Panc1 (cell line): ENCODE data around the gene GULP1. TPM values are rescaled to one million over a fixed set of nuclear protein-coding genes. Genes with fewer than 3 reads are reported as not detected.
A peak's percentile ranks its signal among the peaks of the same experiment; 100 is the strongest.

Experiments used
- ATAC-seq: fragments of 200-7000 bp; cut with Tn5 transposase; 2 replicates; pipeline ENCODE4 v1.9.1; 2020; ENCODE audit warnings: mild to moderate bottlenecking, moderate library complexity
- BruUV-seq: library from RNA; stranded (reverse); fragments of 400-500 nt; replicated peaks from 2 replicates; lab custom pipeline; 2021; lab: Mats Ljungman, UMichigan
- CTCF ChIA-PET: fragments of 300-600 bp; sonication (Branson Sonifier 250); formaldehyde crosslinking; loops from one replicate; lab custom pipeline; 2022; ENCODE audit warnings: antibody characterized with exemption; lab: Charles Lee
- POLR2A ChIA-PET: fragments of 300-600 bp; sonication (Branson Sonifier 250); formaldehyde crosslinking; loops from one replicate; lab custom pipeline; 2022; ENCODE audit warnings: antibody characterized with exemption; lab: Charles Lee
- DNase-seq: peaks from one replicate; pipeline ENCODE4 v3.0.0-alpha.2; 2010; ENCODE audit warnings: low read depth, low spot score
- H3K27ac ChIP-seq: 2 replicates; pipeline ENCODE4 v1.5.1; 2011; ENCODE audit warnings: mild to moderate bottlenecking, low read length, inconsistent platforms
- H3K27me3 ChIP-seq: fragments of 200-500 bp; sonication (Bioruptor generic); 2 replicates; pipeline ENCODE4 v1.6.0; 2014; ENCODE audit warnings: low read length, inconsistent platforms; ENCODE audit not compliant: control insufficient read depth, insufficient read depth
- H3K36me3 ChIP-seq: fragments of 200-500 bp; sonication (Bioruptor generic); 2 replicates; pipeline ENCODE4 v1.5.1; 2014; ENCODE audit warnings: inconsistent platforms, mild to moderate bottlenecking, low read length, moderate library complexity; ENCODE audit not compliant: control insufficient read depth, insufficient read depth
- H3K4me1 ChIP-seq: 2 replicates; pipeline ENCODE4 v1.5.1; 2011; ENCODE audit warnings: inconsistent platforms, mild to moderate bottlenecking, low read length, moderate library complexity; ENCODE audit not compliant: control insufficient read depth, insufficient read depth
- H3K4me3 ChIP-seq, 2 experiments: 2 replicates each; pipeline ENCODE4 v1.5.1; 2011 to 2012; ENCODE audit warnings: low read depth in 2 of 2, low read length in 2 of 2, mild to moderate bottlenecking in 2 of 2, inconsistent platforms in 1 of 2, moderate library complexity in 1 of 2
- H3K9me3 ChIP-seq: fragments of 200-500 bp; sonication (Bioruptor generic); 2 replicates; pipeline ENCODE4 v1.5.1; 2014; ENCODE audit warnings: low read depth, mild to moderate bottlenecking, inconsistent platforms, low read length, moderate library complexity; ENCODE audit not compliant: control insufficient read depth, insufficient read depth
- CTCF ChIP-seq: fragments of 450-650 bp; IDR thresholded peaks from 2 replicates; pipeline ENCODE4 v1.5.1; 2017; ENCODE audit warnings: mild to moderate bottlenecking
- POLR2AphosphoS5 ChIP-seq: IDR thresholded peaks from 2 replicates; pipeline ENCODE4 v1.6.1; 2012; ENCODE audit warnings: mild to moderate bottlenecking, low read depth, low read length, moderate library complexity
- REST ChIP-seq, 2 experiments: IDR thresholded peaks; 2 replicates each; pipeline ENCODE4 v1.6.1; 2011 to 2012; ENCODE audit warnings: low read depth in 2 of 2, control low read depth in 1 of 2, low read length in 1 of 2, mild to moderate bottlenecking in 1 of 2, moderate library complexity in 1 of 2; ENCODE audit not compliant: insufficient read depth in 1 of 2
- TCF7L2 ChIP-seq: IDR thresholded peaks from 2 replicates; pipeline ENCODE4 v1.6.1; 2011; ENCODE audit warnings: mild to moderate bottlenecking, low read depth, low read length, inconsistent platforms
- in situ Hi-C: cut with HindIII; loops from 2 replicates; pipeline ENCODE4 v1.10.0; 2016; ENCODE audit warnings: low sequenced_read_pairs, low pct_unique_long_range_greater_than_20kb
- intact Hi-C: fragments of 100-400 bp; cut with micrococcal nuclease; formaldehyde crosslinking; loops from one replicate; pipeline ENCODE4 v1.10.0; 2022; ENCODE audit not compliant: unreplicated experiment
- total RNA-seq: library from RNA; stranded (reverse); gene quantifications from one replicate; pipeline ENCODE4 v1.2.1, GENCODE V29; 2021; ENCODE audit not compliant: unreplicated experiment

Gene GULP1
- total RNA-seq, 1 experiment from 2014 or later, result 51.5 TPM

DNA sequence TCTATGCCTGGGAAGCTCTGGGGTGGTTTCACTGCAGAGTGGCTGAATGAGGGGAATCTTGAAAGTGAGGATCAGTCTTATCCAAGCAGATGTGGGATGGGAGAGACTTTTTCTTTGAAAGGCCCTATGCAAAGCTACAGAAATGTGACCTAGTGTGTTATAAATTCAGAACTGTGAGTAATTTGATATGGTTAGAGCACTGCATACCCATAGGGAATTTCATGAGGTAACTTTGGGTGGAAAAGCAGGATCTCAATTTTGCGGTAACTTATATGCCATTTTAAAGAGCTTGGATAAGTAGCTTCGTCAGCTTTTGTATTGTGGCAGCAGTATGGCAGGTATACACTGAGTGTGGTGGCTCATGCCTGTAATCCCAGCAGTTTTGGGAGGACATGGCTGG, 40.9 kb downstream of the GULP1 start:
- ATAC-seq, result peak; percentile 34; the same call in 1 of the 2 replicates

GRCh38 chr2:188333751-188334524, 42.3 kb downstream of the GULP1 start:
- intact Hi-C loops, result no loop called here

More for the DNA sequence above, 40.9 kb downstream of the GULP1 start:
- Histone ChIP-seq H3K9me3 (no peaks in the 10 kb centered on the region), H3K4me3 (no peak overlapping the region), H3K36me3 (no peaks in the 10 kb centered on the region), H3K27me3 (no peaks in the 10 kb centered on the region), H3K27ac (no peak overlapping the region), H3K4me1 (peaks cover 16% of the 10 kb centered on the region)
- CTCF ChIA-PET, result no interaction called here
- POLR2A ChIA-PET, result no interaction called here
- DNase-seq, result no peak
- no TSS peak for BruUV-seq
- intact Hi-C loops, result no loop called here
- in situ Hi-C loops, result no loop called here
- TF ChIP-seq TCF7L2, result no peak

More at GRCh38 chr2:188333751-188334524, 42.3 kb downstream of the GULP1 start:
- no peak for DNase-seq
- Histone ChIP-seq H3K4me3 (no peak overlapping the region), H3K27ac (peak overlapping the region; percentile 73), H3K4me1 (peaks cover 16% of the 10 kb centered on the region), H3K9me3 (no peaks in the 10 kb centered on the region), H3K36me3 (no peaks in the 10 kb centered on the region), H3K27me3 (no peaks in the 10 kb centered on the region)
- CTCF ChIA-PET, result no interaction called here
- in situ Hi-C loops, result no loop called here
- POLR2A ChIA-PET, result no interaction called here
- ATAC-seq, result peak; percentile 53; the same call in 1 of the 2 replicates
- no TSS peak for BruUV-seq
- TF ChIP-seq REST (IDR thresholded peaks at IDR 0.05; ENCODE audit: insufficient read depth in 1 of 2, low read depth in 2 of 2, low read length in 1 of 2), result no peak
- no peak for TF ChIP-seq CTCF
- TF ChIP-seq POLR2AphosphoS5, result no peak
